HepG2 (cell line): Measurements from ENCODE around the gene CGNL1. TPM values are rescaled to one million over a fixed set of nuclear protein-coding genes. Genes with fewer than 3 reads are reported as not detected.

ENCODE experiments used
- ATAC-seq: fragments of 200-7000 bp; cut with Tn5 transposase; 3 replicates; pipeline ENCODE4 v1.9.1; 2020; ENCODE audit warnings: mild to moderate bottlenecking, moderate library complexity
- BruUV-seq: library from RNA; stranded (reverse); fragments of 400-500 nt; replicated peaks from 2 replicates; lab custom pipeline; 2021; lab: Mats Ljungman, UMichigan
- CTCF ChIA-PET: fragments of 300-600 bp; formaldehyde crosslinking; extraction: SDS; loops from one replicate; lab custom pipeline; 2021; ENCODE audit warnings: low total read pairs, inconsistent platforms, low intra/inter-chr PET ratio; lab: Yijun Ruan, JAX
- POLR2A ChIA-PET: fragments of 350-600 bp; sonication (Branson Sonifier 250); formaldehyde crosslinking; loops from one replicate; lab custom pipeline; 2020; ENCODE audit warnings: antibody characterized with exemption, inconsistent platforms; lab: Yijun Ruan, JAX
- DNase-seq: peaks from one replicate; pipeline ENCODE4 v3.0.0-alpha.2; 2015; ENCODE audit warnings: low spot score
- FAIRE-seq: peaks from 3 replicates; lab custom pipeline; 2011; peaks lifted over from hg19 to GRCh38; lab: Jason Lieb, UNC
- H2AFZ ChIP-seq: one replicate; pipeline ENCODE4 v1.6.1; 2011; ENCODE audit warnings: low read length, inconsistent platforms
- H3K27ac ChIP-seq: fragments of 300-600 bp; 3 replicates; pipeline ENCODE4 v1.8.0; 2011; ENCODE audit warnings: mixed run types, mild to moderate bottlenecking, mixed read lengths, low read length, inconsistent platforms; ENCODE audit not compliant: insufficient read depth; ENCODE audit errors: extremely low read length
- H3K27me3 ChIP-seq, 2 experiments: fragments of 200-600 bp in 1 of 2; 2 replicates in 1 of 2; 3 replicates in 1 of 2; pipeline versions ENCODE4 v1.6.0 to v1.8.0; 2011; ENCODE audit warnings: low read length in 2 of 2, mild to moderate bottlenecking in 2 of 2, moderate library complexity in 2 of 2, inconsistent platforms in 1 of 2; ENCODE audit not compliant: insufficient read depth in 2 of 2, control insufficient read depth in 1 of 2
- H3K36me3 ChIP-seq, 2 experiments: fragments of 200-600 bp in 1 of 2; replicated peaks in 1 of 2; 2 replicates in 1 of 2; 3 replicates in 1 of 2; pipeline versions ENCODE4 v1.5.1 to v1.8.0; 2011; ENCODE audit warnings: low read length in 2 of 2, inconsistent platforms in 1 of 2; ENCODE audit not compliant: insufficient read depth in 2 of 2, control insufficient read depth in 1 of 2
- H3K4me1 ChIP-seq: 2 replicates; pipeline ENCODE4 v1.5.1; 2012; ENCODE audit warnings: low read length, inconsistent platforms; ENCODE audit not compliant: insufficient read depth
- H3K4me2 ChIP-seq: 2 replicates; pipeline ENCODE4 v1.6.0; 2011; ENCODE audit warnings: low read depth, low read length, inconsistent platforms
- H3K4me3 ChIP-seq, 3 experiments: fragments of 200-600 bp in 1 of 3; sonication (generic), shearing (Covaris generic) in 1 of 3; replicated peaks in 1 of 3; 2 replicates each; pipeline ENCODE4 v1.5.1; 2011 to 2016; ENCODE audit warnings: low read length in 3 of 3, inconsistent platforms in 2 of 3, low read depth in 2 of 3, mild to moderate bottlenecking in 2 of 3, control low read depth in 1 of 3, mixed read lengths in 1 of 3; ENCODE audit not compliant: insufficient read depth in 1 of 3
- H3K79me2 ChIP-seq: one replicate; pipeline ENCODE4 v1.6.1; 2011; ENCODE audit warnings: low read length, inconsistent platforms; ENCODE audit not compliant: insufficient read depth
- H3K9ac ChIP-seq: 2 replicates; pipeline ENCODE4 v1.6.0; 2011; ENCODE audit warnings: mild to moderate bottlenecking, low read depth, low read length, inconsistent platforms; ENCODE audit not compliant: insufficient read depth
- H3K9me3 ChIP-seq: 2 replicates; pipeline ENCODE4 v1.5.1; 2012; ENCODE audit warnings: mild to moderate bottlenecking, low read length
- H4K20me1 ChIP-seq: 2 replicates; pipeline ENCODE4 v1.6.0; 2011; ENCODE audit warnings: inconsistent platforms, mild to moderate bottlenecking, low read length, moderate library complexity; ENCODE audit not compliant: insufficient read depth
- CBX2 ChIP-seq, 2 experiments: fragments of 200-600 bp in 1 of 2; sonication (generic); formaldehyde crosslinking in 1 of 2; IDR thresholded peaks; 2 replicates each; pipeline versions ENCODE4 v1.7.0 to v1.8.1; 2018 to 2022; ENCODE audit warnings: low read depth in 2 of 2, low read length in 1 of 2, mild to moderate bottlenecking in 1 of 2, missing genetic modification reagents in 1 of 2
- IKZF4 ChIP-seq: sonication (generic); formaldehyde crosslinking; IDR thresholded peaks from 2 replicates; pipeline ENCODE4 v1.5.1; 2020; ENCODE audit warnings: borderline replicate concordance, mild to moderate bottlenecking, low read depth, missing genetic modification reagents; ENCODE audit errors: not compliant biosample characterization
- NR2F1 ChIP-seq, 2 experiments: fragments of 450-650 bp in 1 of 2; formaldehyde crosslinking in 1 of 2; IDR thresholded peaks; 2 replicates each; pipeline versions ENCODE4 v1.5.0 to v1.6.1; 2016 to 2020; ENCODE audit warnings: mild to moderate bottlenecking in 1 of 2, missing compliant biosample characterization in 1 of 2, missing genetic modification reagents in 1 of 2, moderate library complexity in 1 of 2
- TCF12 ChIP-seq, 2 experiments: fragments of 450-650 bp in 1 of 2; sonication (generic) in 1 of 2; formaldehyde crosslinking in 1 of 2; IDR thresholded peaks; 2 replicates each; pipeline versions ENCODE4 v1.6.1 to v1.8.0; 2017 to 2022; ENCODE audit warnings: antibody characterized with exemption in 1 of 2, mild to moderate bottlenecking in 1 of 2, missing genetic modification reagents in 1 of 2, moderate library complexity in 1 of 2
- ZNF350 ChIP-seq: sonication (generic); formaldehyde crosslinking; IDR thresholded peaks from 2 replicates; pipeline ENCODE4 v1.4.0; 2020; ENCODE audit warnings: mild to moderate bottlenecking, low read depth, missing genetic modification reagents, borderline replicate concordance
- ZNF446 ChIP-seq: sonication (generic); formaldehyde crosslinking; IDR thresholded peaks from 2 replicates; pipeline ENCODE4 v1.5.0; 2020; ENCODE audit warnings: mild to moderate bottlenecking, missing genetic modification reagents
- ZNF556 ChIP-seq: sonication (generic); formaldehyde crosslinking; IDR thresholded peaks from 2 replicates; pipeline ENCODE4 v1.4.0; 2020; ENCODE audit warnings: mild to moderate bottlenecking, missing genetic modification reagents, borderline replicate concordance
- ZNF724P ChIP-seq: sonication (generic); formaldehyde crosslinking; IDR thresholded peaks from 2 replicates; pipeline ENCODE4 v1.8.0; 2022; ENCODE audit warnings: missing genetic modification reagents, borderline replicate concordance
- ZNF782 ChIP-seq: sonication (generic); formaldehyde crosslinking; IDR thresholded peaks from 2 replicates; pipeline ENCODE4 v1.4.0; 2020; ENCODE audit warnings: missing genetic modification reagents, mild to moderate bottlenecking, borderline replicate concordance
- ZNF841 ChIP-seq: sonication (generic); formaldehyde crosslinking; IDR thresholded peaks from 2 replicates; pipeline ENCODE4 v1.8.1; 2023; ENCODE audit warnings: missing genetic modification reagents, borderline replicate concordance
- ZUFSP ChIP-seq: sonication (generic); formaldehyde crosslinking; IDR thresholded peaks from 2 replicates; pipeline ENCODE4 v1.9.0; 2021; ENCODE audit warnings: missing genetic modification reagents, mild to moderate bottlenecking, borderline replicate concordance
- WGBS: methylation state at CpG from one replicate; pipeline ENCODE4 v1.1.6; 2017; ENCODE audit warnings: low lambda C conversion rate; 5-methylcytosine and 5-hydroxymethylcytosine counted together
- in situ Hi-C: cut with HindIII; loops from 2 replicates; pipeline ENCODE4 v1.10.0; 2017; ENCODE audit warnings: low pct_unique_long_range_greater_than_20kb; ENCODE audit not compliant: extremely low pct_ligation_motif_present
- intact Hi-C: fragments of 100-400 bp; cut with micrococcal nuclease; formaldehyde crosslinking; loops from one replicate; pipeline ENCODE4 v1.10.0; 2022; ENCODE audit not compliant: unreplicated experiment
- polyA plus RNA-seq, 8 experiments: library from polyadenylated mRNA; depleted of rRNA in 3 of 8; stranded (reverse) in 7 of 8; unstranded in 1 of 8; fragments of >200 nt; fragmentation: Illumina TruSeq in 4 of 8; extraction: Trizol in 4 of 8; gene quantifications; 2 replicates each; pipeline versions ENCODE4 v1.2.1 to v1.2.3, GENCODE V29; 2011 to 2016; ENCODE audit warnings: low read depth in 4 of 8, missing spikeins in 1 of 8, mixed read lengths in 1 of 8; ENCODE audit not compliant: insufficient read depth in 1 of 8
- total RNA-seq, 5 experiments: library from RNA; depleted of rRNA; stranded (reverse); fragments of >200 nt; fragmentation: Illumina TruSeq; extraction: Trizol; gene quantifications; 2 replicates each; pipeline ENCODE4 v1.2.3, GENCODE V29; 2016; ENCODE audit warnings: low read depth in 1 of 5

CGNL1 gene
- total and polyA plus RNA-seq, 2 of the 13 experiments (the other 11 are each of a cell fraction or from before 2014, with no cell fraction given) = 5.6 to 15.6 TPM

- ATAC-seq = no peak
- Histone ChIP-seq H2AFZ (no peak overlapping the region), H3K4me1 (peaks cover 98% of the 10 kb centered on the region), H3K27ac (no peak overlapping the region), H4K20me1 (no peaks in the 10 kb centered on the region), H3K9ac (no peak overlapping the region), H3K9me3 (no peaks in the 10 kb centered on the region), H3K79me2 (no peaks in the 10 kb centered on the region), H3K36me3 (no peaks in the 10 kb centered on the region), H3K4me3 (no peak overlapping the region), H3K4me2 (no peak overlapping the region), H3K27me3 (no peaks in the 10 kb centered on the region)
- TF ChIP-seq ZNF841 (CRISPR knock-in tag) = no peak
- TF ChIP-seq ZUFSP (CRISPR knock-in tag) = no peak
- no peak for TF ChIP-seq ZNF556
- TF ChIP-seq ZNF446 (CRISPR knock-in tag) = no peak
- no peak for TF ChIP-seq CBX2 (IDR thresholded peaks at IDR 0.05; ENCODE audit: low read depth, low read length)
- no peak for TF ChIP-seq CBX2 (CRISPR knock-in tag; IDR thresholded peaks at IDR 0.05; ENCODE audit: low read depth)
- TF ChIP-seq ZNF350 = no peak
- no peak for TF ChIP-seq IKZF4 (CRISPR knock-in tag)
- TF ChIP-seq ZNF782 = no peak
- TF ChIP-seq TCF12 (IDR thresholded peaks at IDR 0.05) = no peak
- no peak for TF ChIP-seq TCF12 (CRISPR knock-in tag; IDR thresholded peaks at IDR 0.05)
- TF ChIP-seq ZNF724P = no peak
- TF ChIP-seq NR2F1 (CRISPR knock-in tag; IDR thresholded peaks at IDR 0.05) = no peak
- POLR2A ChIA-PET = no interaction called here
- no peak for DNase-seq
- intact Hi-C loops (no loop called here), in situ Hi-C loops (no loop called here)
- WGBS = over 99% methylated on average over 6 of the region's 6 CpGs
- BruUV-seq = no TSS peak
- CTCF ChIA-PET = no interaction called here
- FAIRE-seq = no peak
These were observed 124.8 kb downstream of the CGNL1 start for GRCh38 chr15:57500979-57501576.
